Measurements from ENCODE around the gene KIF12. TPM values are rescaled to one million over a fixed set of nuclear protein-coding genes. Genes with fewer than 3 reads are reported as not detected.
"Not testable (repeated sequence)": the region's sequence is repeated elsewhere in the genome, so short reads cannot be mapped to it uniquely, and the experiment has no call there.

Gene KIF12
- total RNA-seq, 1 experiment from 2014 or later: 2.0 TPM

DNA sequence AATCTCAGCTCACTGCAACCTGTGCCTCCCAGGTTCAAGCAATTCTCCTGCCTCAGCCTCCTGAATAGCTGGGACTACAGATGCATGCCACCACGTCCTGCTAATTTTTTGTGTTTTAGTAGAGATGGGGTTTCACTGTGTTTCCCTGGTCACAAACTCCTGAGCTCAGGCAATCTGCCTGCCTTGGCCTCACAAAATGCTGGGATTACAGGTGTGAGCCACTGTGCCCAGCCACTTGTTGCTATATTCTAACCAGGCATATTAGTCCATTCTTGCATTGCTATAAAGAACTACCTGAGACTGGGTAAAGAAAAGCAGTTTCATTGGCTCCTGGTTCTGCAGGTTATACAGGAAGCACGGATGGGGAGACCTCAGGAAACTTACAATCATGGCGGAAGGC lies 29.7 kb upstream of the KIF12 start:
- not testable (repeated sequence) for H3K4me3 ChIP-seq (ENCODE audit: insufficient read depth, low read depth, low read length); H3K27me3 ChIP-seq (ENCODE audit: control insufficient read depth, insufficient read depth, low read length); H3K36me3 ChIP-seq (replicated peaks; ENCODE audit: control insufficient read depth, insufficient read depth, low read length); DNase-seq

DNA sequence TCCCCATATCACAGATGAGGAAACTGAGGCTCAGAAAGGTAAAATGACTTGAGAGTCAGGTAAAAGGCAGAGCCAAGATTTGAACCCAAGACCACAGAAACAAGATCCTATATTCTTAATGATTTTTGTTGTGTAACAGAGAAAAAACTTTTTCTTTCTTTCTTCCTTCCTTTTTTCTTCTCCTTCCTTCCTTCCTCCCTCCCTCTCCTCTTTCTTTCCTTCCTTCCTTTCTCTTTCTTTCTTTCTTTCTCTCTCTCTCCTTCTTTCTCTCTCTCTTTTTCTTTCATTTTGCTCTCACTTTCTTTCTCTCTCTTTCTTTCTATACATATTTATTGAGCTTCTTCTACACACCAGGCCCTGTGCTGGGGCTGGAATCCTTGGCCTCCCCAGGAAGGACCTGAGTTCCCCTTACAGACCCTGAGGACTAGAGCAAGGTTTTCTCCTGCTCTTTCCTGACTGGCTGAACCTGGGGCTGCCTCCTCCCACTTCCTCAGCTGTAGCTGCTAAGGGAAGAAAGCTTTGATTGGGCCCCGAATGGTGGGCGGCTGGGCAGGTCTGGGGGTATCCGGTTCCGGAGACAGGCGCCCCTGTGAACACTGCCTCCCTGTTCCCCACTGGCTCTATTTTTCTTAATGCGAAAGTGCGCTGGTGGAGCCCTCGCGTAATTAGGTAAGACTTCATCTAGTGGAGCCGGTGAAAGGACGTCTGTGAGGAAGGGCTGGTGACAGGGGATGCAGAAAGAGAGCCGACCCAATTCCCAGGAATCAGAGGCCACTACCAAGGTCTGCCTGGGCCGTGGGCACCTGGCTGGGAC lies 27.4 kb upstream of the KIF12 start:
- DNase-seq: peak; percentile 68
- Histone ChIP-seq H3K27me3 (ENCODE audit: control insufficient read depth, insufficient read depth, low read length) (no peaks in the 10 kb centered on the region; the same call in 1 of the 2 replicates), H3K4me3 (ENCODE audit: insufficient read depth, low read depth, low read length) (no peak overlapping the region), H3K36me3 (replicated peaks; ENCODE audit: control insufficient read depth, insufficient read depth, low read length) (no peaks in the 10 kb centered on the region)

DNA sequence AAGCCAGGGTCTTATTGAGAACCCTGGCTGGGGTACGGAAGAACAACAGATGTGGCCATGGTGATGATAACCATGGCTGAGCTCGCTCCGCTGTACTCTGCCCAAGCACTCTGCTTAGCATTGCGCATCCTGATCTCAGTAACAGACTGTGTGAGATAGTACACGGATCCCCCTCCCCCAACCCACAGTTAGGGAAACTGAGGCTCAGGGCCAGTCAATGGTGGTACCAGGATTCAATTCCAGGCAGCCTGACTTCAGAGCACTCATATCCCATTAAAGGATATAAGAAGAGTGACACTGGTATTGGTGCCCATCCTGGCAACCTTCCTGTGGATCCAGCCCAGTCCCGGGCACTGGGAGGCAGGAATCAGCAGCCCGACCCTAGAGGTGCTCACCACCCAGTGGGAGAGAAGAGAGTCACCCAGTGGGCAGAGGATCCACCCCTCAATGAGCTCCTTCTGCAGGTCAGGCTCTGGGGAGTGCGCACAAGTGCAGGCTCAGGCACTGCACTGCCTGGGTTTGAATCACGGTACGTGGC lies 26.5 kb upstream of the KIF12 start:
- no peak for DNase-seq

DNA sequence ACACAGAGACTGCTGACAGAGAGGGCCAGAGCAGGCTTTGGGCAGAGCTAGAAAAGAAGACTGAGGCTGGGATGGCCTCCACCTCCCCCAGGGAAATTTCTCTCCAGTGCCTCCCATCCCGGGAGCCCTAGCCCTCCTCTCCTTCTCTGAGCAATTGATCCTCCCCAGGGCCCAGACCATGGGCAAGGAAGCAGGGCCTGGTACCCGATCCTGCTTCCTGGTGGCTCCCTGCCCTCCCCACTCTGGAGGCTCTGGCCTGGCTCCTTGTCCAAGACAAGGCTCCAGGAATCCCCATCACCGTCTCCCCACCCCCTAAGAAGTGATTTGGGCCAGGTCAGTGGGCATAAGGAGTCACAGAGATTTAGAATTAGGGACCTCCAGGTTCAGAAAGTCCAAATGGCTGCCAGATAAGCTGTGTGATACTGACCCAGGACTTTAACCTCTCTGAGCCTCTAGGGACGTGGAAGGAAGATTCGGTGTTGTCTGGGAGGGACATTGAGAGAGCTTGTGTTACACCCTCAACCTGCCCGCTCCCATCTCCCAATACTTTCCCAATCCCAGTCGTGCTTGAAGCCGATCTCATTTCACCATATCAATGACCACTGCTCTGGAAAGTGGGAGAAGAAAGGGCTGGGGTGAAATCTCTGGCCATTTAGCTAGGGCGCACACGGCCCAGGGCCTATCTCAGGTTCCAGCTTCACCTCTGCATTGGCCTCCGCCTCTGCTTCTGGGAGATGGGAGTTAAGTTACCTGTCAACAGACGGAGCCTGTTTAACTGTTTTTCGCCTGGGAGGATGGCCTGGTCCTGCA lies 25.8 kb upstream of the KIF12 start:
- Histone ChIP-seq H3K4me3 (ENCODE audit: insufficient read depth, low read depth, low read length) (no peak overlapping the region), H3K27me3 (ENCODE audit: control insufficient read depth, insufficient read depth, low read length) (no peaks in the 10 kb centered on the region; the same call in 1 of the 2 replicates), H3K36me3 (replicated peaks; ENCODE audit: control insufficient read depth, insufficient read depth, low read length) (no peaks in the 10 kb centered on the region)
- no peak for DNase-seq

More for the DNA sequence above, 26.5 kb upstream of the KIF12 start:
- H3K27me3 ChIP-seq (ENCODE audit: control insufficient read depth, insufficient read depth, low read length): no peaks in the 10 kb centered on the region; the same call in 1 of the 2 replicates
- H3K36me3 ChIP-seq (replicated peaks; ENCODE audit: control insufficient read depth, insufficient read depth, low read length): no peaks in the 10 kb centered on the region
- H3K4me3 ChIP-seq (ENCODE audit: insufficient read depth, low read depth, low read length): no peak overlapping the region

DNA sequence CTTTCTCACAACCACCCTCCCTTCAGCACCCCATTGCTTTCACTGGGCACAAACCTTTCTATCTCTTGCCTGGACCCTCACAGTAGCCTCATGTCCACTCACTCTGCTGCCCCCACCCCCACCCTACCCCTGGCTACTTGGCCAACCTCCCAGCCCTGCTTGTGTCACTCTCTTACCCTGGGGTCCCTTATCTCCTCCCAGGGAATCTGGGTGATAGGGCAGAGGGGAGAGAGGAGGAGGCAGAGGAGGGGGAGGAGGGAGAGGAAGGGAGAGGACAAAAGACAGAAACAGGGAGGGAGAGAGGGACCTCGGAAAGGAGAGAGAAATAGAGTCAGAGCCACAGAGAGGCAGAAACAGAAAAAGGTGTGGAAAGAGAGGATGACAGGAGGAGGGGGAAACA lies 25.0 kb upstream of the KIF12 start:
- H3K27me3 ChIP-seq (ENCODE audit: control insufficient read depth, insufficient read depth, low read length): no peaks in the 10 kb centered on the region; the same call in 1 of the 2 replicates
- no peak for DNase-seq
- H3K4me3 ChIP-seq (ENCODE audit: insufficient read depth, low read depth, low read length): no peak overlapping the region
- no peaks in the 10 kb centered on the region for H3K36me3 ChIP-seq (replicated peaks; ENCODE audit: control insufficient read depth, insufficient read depth, low read length)

DNA sequence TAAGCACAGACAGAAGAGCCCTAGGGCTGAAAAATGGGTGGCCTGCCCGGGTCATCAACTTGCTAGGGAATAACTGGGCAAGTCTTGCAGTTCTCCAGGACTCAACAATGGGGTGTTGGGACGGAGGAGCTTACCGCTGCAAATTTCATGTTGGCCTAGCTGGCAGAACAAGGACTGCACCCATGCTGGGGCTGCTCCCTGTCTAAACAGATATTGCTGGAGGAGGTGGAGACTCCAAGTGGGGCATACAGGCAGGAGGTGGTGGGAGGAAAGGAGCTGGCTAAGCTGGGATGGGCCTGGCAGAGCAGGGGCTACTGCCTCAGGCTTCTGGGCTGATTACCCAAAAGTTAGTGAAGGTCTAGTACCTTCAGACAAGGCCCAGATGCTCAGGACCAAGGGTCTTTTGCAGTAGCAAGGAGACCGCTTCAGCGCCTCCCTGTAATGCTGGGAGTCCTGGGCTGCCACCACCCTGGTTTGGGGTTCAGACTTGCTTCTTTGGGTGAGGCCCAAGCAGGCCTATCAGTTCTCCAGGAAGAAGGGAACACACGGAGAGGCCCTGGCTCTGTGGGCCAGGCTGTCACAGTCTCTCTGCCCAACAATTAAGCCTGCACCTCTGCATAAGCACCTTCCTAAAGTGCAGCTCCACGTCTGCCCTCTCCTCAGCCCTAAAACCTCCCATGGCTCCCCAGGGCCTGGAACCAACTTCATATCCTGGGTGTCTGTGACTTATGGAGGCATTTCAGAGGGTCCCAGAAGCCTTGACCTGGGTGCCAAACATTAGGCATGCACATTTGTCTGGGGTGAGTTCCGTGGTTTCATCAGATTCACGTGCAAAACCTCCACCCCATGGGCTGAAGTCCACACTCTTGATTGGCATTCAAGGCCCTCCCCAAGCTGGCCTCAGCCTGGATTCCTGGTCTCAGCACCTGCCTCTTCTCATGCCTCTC lies 24.2 kb upstream of the KIF12 start:
- Histone ChIP-seq H3K36me3 (replicated peaks; ENCODE audit: control insufficient read depth, insufficient read depth, low read length) (no peaks in the 10 kb centered on the region), H3K27me3 (ENCODE audit: control insufficient read depth, insufficient read depth, low read length) (no peaks in the 10 kb centered on the region; the same call in none of the 2 replicates), H3K4me3 (ENCODE audit: insufficient read depth, low read depth, low read length) (no peak overlapping the region)
- DNase-seq: no peak

DNA sequence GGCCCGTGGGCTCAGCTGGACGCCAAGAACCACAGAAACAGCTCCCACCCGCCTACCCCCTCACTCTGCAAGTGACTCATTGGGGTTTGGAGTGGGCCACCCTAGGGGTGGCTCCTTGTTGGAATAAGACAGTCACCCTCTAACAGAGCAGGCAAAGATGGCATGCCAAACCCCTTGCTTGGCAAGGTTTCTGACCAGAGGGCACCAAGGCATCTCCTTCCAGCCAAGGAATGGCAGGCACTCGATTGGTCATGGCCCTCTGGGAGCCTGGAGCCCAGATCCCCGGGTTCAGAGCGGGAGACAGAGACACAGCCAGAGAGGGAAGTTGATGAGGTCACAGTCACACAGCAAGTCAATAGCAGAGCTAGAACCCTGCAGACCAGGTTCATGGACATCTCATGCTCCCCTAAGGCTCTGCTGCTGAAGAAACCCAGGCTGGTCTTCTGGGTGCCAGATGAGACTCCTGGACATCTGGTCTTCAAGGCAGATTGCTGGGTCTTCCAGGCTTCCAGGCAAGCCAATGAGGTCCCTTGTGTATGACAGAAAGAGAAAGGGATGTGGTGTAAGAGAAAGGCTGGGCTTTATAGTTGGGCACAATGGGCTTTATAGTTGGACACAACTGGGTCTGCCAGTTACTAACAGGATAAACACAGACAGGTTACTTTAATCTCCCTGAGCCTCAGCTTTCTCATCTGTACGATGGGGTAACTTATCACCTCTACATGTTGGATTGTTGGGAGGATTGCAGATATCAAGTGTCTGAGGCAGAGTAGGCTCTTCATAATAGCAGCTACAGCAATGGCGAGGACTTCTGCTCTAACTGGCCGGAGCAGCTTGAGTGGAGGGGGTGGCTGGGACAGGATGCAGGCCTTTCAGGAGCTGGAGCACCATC lies 23.3 kb upstream of the KIF12 start:
- H3K36me3 ChIP-seq (replicated peaks; ENCODE audit: control insufficient read depth, insufficient read depth, low read length): no peaks in the 10 kb centered on the region
- no peak for DNase-seq
- no peaks in the 10 kb centered on the region; the same call in 1 of the 2 replicates for H3K27me3 ChIP-seq (ENCODE audit: control insufficient read depth, insufficient read depth, low read length)
- no peak overlapping the region for H3K4me3 ChIP-seq (ENCODE audit: insufficient read depth, low read depth, low read length)

DNA sequence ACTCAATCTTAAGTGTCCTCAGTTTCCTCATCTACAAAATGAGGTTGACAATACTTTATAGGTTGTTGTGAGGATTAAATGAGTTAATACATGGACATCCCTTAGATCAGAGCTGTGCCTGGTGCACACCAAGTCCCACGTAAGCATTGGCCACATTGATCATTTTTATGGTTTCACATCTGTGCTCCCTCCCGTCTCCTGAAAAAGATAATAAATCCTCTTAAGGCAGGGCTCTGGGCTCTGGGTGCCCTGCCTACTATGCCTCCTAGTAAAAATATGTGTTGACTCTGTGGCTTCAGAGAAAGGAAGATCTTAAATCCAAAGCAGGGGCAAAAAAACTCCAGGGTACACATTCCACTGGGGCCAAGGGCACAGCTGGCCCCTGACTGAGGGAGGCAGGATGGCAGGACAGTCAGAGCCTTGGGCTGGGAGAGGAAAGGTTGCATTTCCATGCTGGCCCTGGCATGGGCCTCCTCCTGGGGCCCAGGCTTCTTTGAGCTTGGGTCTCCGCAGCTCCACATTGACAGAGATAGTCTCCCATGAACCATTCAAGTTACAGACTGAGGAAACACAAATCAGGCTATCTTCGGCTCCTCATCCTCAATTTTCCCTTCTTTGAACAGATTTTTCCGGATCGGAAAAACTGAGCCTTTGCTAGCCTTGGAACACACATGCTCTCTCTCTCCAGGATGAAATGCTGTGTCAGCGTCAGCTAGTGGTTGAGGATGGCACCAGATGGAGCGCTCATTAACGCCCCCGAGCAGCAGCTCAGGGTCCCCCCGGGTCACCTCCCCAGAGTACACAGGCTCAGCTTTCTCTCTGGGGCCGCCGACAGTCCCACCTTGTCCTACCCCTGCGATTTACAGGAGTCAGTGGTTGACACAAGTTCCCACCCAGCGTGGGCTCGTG lies 22.4 kb upstream of the KIF12 start:
- H3K4me3 ChIP-seq (ENCODE audit: insufficient read depth, low read depth, low read length): no peak overlapping the region
- no peaks in the 10 kb centered on the region for H3K36me3 ChIP-seq (replicated peaks; ENCODE audit: control insufficient read depth, insufficient read depth, low read length)
- no peaks in the 10 kb centered on the region; the same call in 1 of the 2 replicates for H3K27me3 ChIP-seq (ENCODE audit: control insufficient read depth, insufficient read depth, low read length)
- no peak for DNase-seq

DNA sequence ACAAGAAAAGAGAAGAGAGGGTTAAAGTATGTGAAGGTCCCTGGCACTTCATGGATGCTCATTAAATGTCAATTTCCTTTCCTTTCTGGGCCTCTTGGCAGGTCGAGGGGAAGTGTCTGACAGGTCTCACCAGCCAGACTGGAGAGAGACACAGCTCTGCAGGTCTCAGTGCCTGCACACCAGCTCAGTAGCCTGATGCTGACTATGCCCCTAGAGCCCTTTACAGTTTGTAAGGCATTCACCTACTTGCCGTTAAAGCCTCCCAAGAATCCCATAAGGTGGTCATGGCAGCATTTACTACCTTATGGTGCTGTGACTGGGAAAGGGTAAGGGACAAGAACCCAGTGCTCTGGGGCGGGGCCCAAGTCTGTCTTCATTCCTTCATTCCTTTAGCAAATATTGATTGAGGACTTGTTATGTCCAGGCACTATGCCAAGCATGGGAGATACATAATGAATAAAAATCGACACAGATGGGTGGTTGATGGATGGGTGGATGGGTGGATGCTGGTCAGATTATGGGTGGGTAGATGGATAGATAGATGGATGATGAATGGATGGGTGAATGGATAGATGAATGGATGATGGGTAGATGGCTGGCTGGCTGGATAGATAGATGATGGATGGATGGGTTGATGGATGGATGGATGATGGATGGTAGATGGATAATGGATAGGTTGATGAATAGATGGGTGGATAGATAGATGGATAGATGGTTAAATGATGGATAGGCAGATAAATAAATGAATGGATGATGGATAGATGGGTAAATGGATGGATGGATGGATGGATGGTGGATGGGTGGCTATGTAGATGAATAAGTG lies 21.3 kb upstream of the KIF12 start:
- no peak overlapping the region for H3K4me3 ChIP-seq (ENCODE audit: insufficient read depth, low read depth, low read length)
- DNase-seq: peak; percentile 15
- no peaks in the 10 kb centered on the region for H3K36me3 ChIP-seq (replicated peaks; ENCODE audit: control insufficient read depth, insufficient read depth, low read length)
- H3K27me3 ChIP-seq (ENCODE audit: control insufficient read depth, insufficient read depth, low read length): no peaks in the 10 kb centered on the region; the same call in 1 of the 2 replicates

DNA sequence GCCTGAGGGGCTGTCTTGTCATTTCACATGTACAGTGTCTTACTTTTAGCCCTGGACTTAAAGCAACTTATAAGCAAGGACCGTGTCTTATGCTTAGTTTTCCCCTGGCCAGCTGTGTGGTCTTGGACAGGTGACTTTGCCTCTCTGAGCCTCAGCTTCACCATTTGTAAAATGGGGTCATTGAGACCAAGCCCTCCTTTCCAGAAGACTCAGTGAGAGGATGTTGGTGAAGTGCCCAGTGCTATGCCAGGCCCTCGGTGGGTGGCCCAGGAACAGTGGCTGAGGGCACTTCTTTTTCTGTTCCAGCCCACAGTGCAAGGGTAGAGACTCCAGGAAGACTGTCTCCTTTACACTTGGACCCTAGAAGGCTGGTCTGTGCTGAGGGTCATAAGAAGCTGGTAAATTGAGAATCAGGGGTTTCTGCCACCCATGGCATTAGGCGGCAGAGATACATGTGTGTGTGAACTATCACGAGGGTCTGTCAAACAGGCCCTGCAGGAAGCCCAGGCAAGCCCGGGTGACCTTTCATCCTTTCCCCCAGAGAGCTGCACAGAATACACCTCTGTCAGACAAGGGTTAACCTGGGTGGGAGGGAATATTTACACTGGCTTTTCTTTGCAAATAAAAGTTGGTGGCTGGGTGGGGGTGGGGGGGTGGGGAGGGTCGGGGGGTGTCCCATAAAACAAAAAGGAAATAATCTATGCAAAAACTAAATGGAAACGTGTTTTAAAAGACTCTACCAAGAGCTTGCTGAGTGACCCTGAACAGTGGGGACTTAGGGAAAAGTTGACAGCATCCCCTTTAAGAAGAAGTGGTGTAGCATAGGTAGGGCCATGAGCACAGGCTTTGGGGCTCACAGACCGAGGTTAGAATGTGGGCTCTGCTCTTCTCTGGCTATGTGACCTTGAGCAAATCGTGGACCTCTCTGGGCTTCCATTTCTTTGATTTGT lies 20.4 kb upstream of the KIF12 start:
- Histone ChIP-seq H3K27me3 (ENCODE audit: control insufficient read depth, insufficient read depth, low read length) (no peaks in the 10 kb centered on the region; the same call in 1 of the 2 replicates), H3K4me3 (ENCODE audit: insufficient read depth, low read depth, low read length) (no peak overlapping the region), H3K36me3 (replicated peaks; ENCODE audit: control insufficient read depth, insufficient read depth, low read length) (no peaks in the 10 kb centered on the region)
- peak; percentile 19 for DNase-seq
